ENCODE results near the gene SLC35F5. TPM values are rescaled to one million over a fixed set of nuclear protein-coding genes. Genes with fewer than 3 reads are reported as not detected.

Gene SLC35F5
- total and polyA plus RNA-seq, 12 donors = 22.5 to 466 (median 201) TPM

- DNase-seq = no peak
- Histone ChIP-seq H3K36me3 (replicated peaks in 1 of 2) (peaks cover 0 to 56% of the 10 kb centered on the region in 2 donors), H3K27me3 (no peaks in the 10 kb centered on the region), H3K4me1 (replicated peaks in 1 of 2) (no peaks in the 10 kb centered on the region), H3K27ac (no peak overlapping the region), H3K4me3 (no peak overlapping the region), H3K9me3 (replicated peaks in 1 of 3) (no peaks in the 10 kb centered on the region)
- intact Hi-C loops (cut with DNase I) = no loop called here
- WGBS, 4 donors = 67 to 79% (median 76%) methylated on average over 1 of the region's 1 CpG
- no peak for TF ChIP-seq POLR2A (IDR thresholded peaks at IDR 0.05)
- TF ChIP-seq, protein P1, sequence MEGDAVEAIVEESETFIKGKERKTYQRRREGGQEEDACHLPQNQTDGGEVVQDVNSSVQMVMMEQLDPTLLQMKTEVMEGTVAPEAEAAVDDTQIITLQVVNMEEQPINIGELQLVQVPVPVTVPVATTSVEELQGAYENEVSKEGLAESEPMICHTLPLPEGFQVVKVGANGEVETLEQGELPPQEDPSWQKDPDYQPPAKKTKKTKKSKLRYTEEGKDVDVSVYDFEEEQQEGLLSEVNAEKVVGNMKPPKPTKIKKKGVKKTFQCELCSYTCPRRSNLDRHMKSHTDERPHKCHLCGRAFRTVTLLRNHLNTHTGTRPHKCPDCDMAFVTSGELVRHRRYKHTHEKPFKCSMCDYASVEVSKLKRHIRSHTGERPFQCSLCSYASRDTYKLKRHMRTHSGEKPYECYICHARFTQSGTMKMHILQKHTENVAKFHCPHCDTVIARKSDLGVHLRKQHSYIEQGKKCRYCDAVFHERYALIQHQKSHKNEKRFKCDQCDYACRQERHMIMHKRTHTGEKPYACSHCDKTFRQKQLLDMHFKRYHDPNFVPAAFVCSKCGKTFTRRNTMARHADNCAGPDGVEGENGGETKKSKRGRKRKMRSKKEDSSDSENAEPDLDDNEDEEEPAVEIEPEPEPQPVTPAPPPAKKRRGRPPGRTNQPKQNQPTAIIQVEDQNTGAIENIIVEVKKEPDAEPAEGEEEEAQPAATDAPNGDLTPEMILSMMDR (IDR thresholded peaks at IDR 0.05) = no peak
Measured at GRCh38 chr2:113723411-113723810, 33.0 kb downstream of the SLC35F5 start.

DNA sequence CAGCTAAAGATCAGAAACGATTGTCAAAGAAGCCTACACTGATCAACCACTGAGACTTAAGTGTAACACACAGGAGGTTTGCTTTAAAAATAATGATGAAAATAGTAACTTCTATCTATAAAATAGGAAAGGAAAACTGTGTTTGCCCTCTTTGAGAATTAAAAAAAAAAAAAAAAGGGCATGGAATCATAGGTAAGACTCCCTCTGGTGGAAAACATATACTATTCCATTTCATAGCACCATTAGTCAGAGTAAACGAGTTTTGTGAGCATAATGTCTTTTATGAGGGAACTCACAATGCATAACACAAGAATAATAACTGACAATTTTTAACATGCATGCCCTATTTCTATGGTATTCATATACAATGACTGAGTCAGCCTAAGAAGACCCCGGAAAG is 36.3 kb downstream of the SLC35F5 start:
- TF ChIP-seq, protein P1 (IDR thresholded peaks at IDR 0.05) = peak; percentile 21 to 50 (median 33)
- no peak for TF ChIP-seq POLR2A (IDR thresholded peaks at IDR 0.05)
- DNase-seq = no peak
- Histone ChIP-seq H3K4me3 (no peak overlapping the region), H3K36me3 (replicated peaks in 1 of 2) (peaks cover 0 to 63% of the 10 kb centered on the region in 2 donors), H3K4me1 (replicated peaks in 1 of 2) (no peaks in the 10 kb centered on the region), H3K9me3 (replicated peaks in 1 of 3) (no peaks in the 10 kb centered on the region), H3K27me3 (no peaks in the 10 kb centered on the region), H3K27ac (no peak overlapping the region)
- intact Hi-C loops (cut with DNase I) = no loop called here
- WGBS, 4 donors = 52 to 64% (median 55%) methylated on average over 3 of the region's 3 CpGs

DNA sequence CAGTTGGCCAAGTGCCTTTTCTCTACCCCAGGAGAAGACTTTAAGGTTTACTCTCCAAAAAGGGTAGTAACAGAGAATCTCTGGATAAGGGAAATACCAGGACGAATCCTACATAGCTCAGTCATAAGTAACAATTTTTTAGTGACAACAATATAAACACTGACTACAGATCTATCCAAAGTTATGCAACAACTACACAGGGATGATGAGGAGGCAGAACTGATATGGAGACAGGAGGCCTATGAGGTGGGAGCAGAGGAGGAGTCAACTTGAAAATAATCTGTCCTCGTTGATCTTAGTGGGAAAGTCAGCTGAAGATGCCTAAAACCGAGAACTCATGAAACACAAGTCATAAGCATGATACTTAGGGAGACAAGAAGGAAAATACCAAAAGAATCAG is 40.2 kb downstream of the SLC35F5 start:
- 75 to 87% (median 86%) methylated on average over 3 of the region's 3 CpGs for WGBS, 4 donors
- peak overlapping the region in 1 of 5 donors; percentile 29 for H3K27ac ChIP-seq
- intact Hi-C loops (cut with DNase I) = no loop called here

GRCh38 chr2:113712941-113713340 is 43.5 kb downstream of the SLC35F5 start:
- Histone ChIP-seq H3K27ac (no peak overlapping the region), H3K27me3 (no peaks in the 10 kb centered on the region), H3K36me3 (replicated peaks in 1 of 2) (peaks cover 0 to 41% of the 10 kb centered on the region in 2 donors), H3K4me3 (no peak overlapping the region), H3K9me3 (replicated peaks in 1 of 3) (no peaks in the 10 kb centered on the region), H3K4me1 (replicated peaks in 1 of 2) (no peaks in the 10 kb centered on the region)
- WGBS, 4 donors = 90 to 96% (median 93%) methylated on average over 2 of the region's 2 CpGs
- DNase-seq = no peak
- TF ChIP-seq, protein P1 (IDR thresholded peaks at IDR 0.05) = no peak
- TF ChIP-seq POLR2A (IDR thresholded peaks at IDR 0.05) = no peak
- intact Hi-C loops (cut with DNase I) = no loop called here

More for the DNA sequence above, 40.2 kb downstream of the SLC35F5 start:
- Histone ChIP-seq H3K4me3 (no peak overlapping the region), H3K4me1 (replicated peaks in 1 of 2) (no peaks in the 10 kb centered on the region), H3K9me3 (replicated peaks in 1 of 3) (no peaks in the 10 kb centered on the region), H3K36me3 (replicated peaks in 1 of 2) (peaks cover 0 to 60% of the 10 kb centered on the region in 2 donors), H3K27me3 (no peaks in the 10 kb centered on the region)
- TF ChIP-seq, protein P1 (IDR thresholded peaks at IDR 0.05) = no peak
- TF ChIP-seq POLR2A (IDR thresholded peaks at IDR 0.05) = no peak
- no peak for DNase-seq
